ENCODE results near the gene TRIP10.

- TF ChIP-seq SP1 (IDR thresholded peaks at IDR 0.05) (no peak), FOXK2 (IDR thresholded peaks at IDR 0.05) (no peak), CTBP1 (IDR thresholded peaks at IDR 0.05; ENCODE audit: borderline replicate concordance) (no peak), FOXM1 (IDR thresholded peaks at IDR 0.05; ENCODE audit: borderline replicate concordance) (no peak), LEF1 (IDR thresholded peaks at IDR 0.05; ENCODE audit: borderline replicate concordance) (no peak), BHLHE40 (IDR thresholded peaks at IDR 0.05; ENCODE audit: borderline replicate concordance) (no peak)
- TF ChIP-seq, protein P1, sequence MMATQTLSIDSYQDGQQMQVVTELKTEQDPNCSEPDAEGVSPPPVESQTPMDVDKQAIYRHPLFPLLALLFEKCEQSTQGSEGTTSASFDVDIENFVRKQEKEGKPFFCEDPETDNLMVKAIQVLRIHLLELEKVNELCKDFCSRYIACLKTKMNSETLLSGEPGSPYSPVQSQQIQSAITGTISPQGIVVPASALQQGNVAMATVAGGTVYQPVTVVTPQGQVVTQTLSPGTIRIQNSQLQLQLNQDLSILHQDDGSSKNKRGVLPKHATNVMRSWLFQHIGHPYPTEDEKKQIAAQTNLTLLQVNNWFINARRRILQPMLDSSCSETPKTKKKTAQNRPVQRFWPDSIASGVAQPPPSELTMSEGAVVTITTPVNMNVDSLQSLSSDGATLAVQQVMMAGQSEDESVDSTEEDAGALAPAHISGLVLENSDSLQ (IDR thresholded peaks at IDR 0.05): no peak
Measured at GRCh38 chr19:6769006-6769619, 29.6 kb downstream of the TRIP10 start.
